GM19467 (cell line): Measurements from ENCODE around the gene THOC1.

ENCODE experiments used
- ATAC-seq: cut with Tn5 transposase; IDR thresholded peaks from one replicate; pipeline ENCODE4 v1.9.1; 2021; ENCODE audit warnings: mild to moderate bottlenecking, moderate library complexity; ENCODE audit not compliant: unreplicated experiment

THOC1 gene

DNA sequence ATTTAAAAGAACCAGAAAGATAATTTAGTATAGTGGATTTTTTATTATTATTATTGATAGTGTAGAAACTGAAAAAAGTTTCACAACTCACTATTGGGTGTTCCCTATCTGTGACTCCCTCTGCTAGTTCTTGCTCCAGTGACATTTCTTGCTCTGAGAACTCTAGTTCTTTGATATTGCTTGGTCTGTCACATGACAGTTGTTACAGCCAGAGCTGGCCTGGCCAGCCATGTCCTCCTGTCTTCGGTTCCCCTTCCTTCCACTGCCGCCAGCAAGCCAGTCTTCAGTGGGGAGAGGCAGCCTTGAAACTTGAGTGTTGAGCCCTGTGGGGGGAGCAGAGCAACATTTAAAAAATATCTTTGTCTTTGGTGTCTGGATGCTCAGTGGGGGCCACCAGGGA, 7.6 kb upstream of the THOC1 start:
- no peak for ATAC-seq

- ATAC-seq, result no peak
Measured at GRCh38 chr18:274313-274712, 6.5 kb upstream of the THOC1 start.

DNA sequence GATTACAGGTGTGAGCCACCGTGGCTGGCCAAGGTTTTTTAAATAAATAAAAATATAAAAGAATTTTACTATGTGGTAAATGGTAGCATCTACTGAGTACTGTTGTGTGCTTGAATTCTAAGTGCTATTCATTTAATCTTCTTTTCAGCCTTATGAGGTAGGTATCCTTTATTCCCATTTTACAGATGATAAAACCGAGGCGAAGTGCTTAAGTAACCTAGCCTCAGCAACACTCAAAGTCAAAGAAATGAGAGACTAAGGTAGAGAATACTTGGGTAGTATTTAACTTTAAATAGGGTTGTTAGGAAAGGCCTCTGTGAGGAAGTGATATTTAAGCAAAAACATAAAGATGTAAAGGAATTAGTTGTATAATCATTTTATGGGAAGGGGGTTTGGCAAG, 5.7 kb upstream of the THOC1 start:
- ATAC-seq, result no peak

DNA sequence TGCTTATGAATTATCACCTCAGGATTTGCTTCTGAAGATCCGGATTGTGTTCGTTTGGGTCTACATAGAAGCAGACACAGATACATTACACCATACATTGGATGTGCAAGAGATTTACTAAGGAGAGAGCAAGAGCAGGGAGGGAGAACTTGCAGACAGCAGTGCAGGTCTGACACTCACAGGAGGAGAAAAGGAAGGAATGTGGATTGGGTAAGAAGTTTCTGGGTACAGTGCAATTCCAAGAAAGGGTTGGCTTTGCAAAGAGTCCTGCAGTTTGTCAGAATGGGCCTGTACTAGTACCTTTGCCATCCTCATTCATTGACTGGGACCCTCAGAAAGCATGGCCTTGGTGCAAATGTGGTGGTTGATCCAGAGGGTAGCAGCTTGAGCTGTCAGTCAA, 4.8 kb upstream of the THOC1 start:
- no peak for ATAC-seq

- no peak for ATAC-seq
Measured at GRCh38 chr18:269480-270095, 1.7 kb upstream of the THOC1 start.

- ATAC-seq, result no peak
Measured at GRCh38 chr18:267380-267687, 513 bp downstream of the THOC1 start.

GRCh38 chr18:261398-262073, 6.3 kb downstream of the THOC1 start:
- no peak for ATAC-seq

DNA sequence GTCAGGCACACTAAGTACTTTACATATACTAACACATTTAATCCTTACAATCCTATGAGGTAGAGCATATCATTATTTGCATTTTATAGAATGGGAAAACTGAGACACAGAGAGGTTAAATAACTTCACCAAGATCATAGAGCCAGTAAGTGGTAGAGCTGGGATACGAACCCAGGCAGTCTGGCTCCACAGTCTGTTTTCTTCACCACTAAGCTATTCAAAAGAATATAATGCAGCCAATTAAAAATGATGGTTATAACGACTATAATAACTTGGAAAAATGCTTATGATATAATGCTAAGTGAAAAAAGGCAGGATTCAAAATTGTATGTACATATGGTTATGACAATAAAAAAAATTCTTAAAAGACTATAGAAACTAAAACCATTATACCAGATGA, 7.3 kb downstream of the THOC1 start:
- ATAC-seq, result no peak

DNA sequence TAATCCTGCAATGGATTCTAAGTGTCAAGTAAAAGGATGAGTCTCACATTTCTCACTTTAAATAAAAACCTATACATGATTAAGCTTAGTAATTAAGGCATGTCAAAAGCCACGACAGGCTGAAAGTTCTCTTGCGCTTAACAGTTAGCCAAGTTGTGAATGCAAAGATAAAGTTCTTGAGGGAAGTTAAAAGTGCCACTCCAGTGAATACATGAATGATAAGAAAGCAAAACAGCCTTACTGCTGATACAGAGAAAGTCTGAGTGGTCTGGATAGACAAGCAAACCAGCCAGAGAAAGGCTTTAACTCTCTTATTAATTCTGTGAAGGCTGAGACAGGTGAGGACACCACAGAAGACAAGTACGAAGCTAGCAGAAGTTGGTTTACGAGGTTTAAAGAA, 12.7 kb downstream of the THOC1 start:
- ATAC-seq, result no peak

DNA sequence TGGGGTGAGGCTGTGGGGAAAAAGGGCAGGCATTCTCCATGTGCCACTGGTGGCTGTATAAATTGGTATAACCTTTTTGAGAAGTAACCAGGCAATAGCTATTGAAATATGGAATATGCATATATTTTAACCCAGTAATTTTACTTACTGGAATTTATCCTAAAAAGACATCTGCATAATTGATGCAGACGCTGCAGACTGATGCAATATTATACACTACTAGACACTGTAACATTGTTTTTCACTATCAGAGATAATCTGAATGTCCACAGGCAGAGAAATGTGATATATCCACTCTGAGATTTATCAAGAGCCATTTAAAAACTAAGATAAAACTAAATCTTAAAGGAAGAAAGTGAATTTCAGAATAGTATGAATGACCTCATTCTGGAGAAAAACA, 14.7 kb downstream of the THOC1 start:
- no peak for ATAC-seq

DNA sequence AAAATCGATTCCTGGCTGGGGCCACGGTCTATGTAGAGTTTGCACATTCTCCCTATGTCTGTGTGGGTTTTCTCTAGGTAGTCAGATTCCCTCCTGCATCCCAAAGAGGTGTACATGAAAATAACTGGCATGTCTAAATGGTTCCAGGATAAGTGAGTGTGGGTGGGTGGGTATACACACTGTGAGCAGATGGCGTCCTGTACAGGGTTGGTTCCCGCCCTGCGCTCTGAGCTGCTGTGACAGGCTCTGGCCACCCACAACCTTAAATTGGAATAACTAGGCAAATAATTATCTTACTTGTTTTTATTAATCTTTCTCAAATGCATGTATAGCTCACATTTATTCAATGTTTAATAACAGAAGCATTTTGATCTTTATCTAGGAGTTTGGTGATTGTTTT, 16.3 kb downstream of the THOC1 start:
- no peak for ATAC-seq

- no peak for ATAC-seq
Measured at GRCh38 chr18:250685-251084, 17.2 kb downstream of the THOC1 start.

DNA sequence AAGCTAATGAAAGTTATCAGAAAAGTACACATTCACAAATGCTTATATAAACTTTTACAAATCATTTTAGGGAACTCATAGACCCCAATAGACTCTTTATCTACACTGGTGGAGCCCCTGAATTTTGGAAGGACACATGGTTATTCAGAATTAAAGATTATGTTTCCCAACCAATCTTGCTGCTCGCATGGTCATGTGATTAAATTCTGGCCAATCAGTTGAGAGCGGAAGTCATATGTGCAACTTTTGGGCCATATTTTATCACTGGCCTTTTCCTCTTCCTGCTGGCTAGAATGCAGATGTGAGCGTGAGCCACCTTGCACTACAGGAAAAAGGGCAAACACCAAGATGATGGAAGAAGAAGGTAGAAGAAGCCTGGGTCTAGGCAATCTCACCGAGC, 19.8 kb downstream of the THOC1 start:
- ATAC-seq, result no peak

DNA sequence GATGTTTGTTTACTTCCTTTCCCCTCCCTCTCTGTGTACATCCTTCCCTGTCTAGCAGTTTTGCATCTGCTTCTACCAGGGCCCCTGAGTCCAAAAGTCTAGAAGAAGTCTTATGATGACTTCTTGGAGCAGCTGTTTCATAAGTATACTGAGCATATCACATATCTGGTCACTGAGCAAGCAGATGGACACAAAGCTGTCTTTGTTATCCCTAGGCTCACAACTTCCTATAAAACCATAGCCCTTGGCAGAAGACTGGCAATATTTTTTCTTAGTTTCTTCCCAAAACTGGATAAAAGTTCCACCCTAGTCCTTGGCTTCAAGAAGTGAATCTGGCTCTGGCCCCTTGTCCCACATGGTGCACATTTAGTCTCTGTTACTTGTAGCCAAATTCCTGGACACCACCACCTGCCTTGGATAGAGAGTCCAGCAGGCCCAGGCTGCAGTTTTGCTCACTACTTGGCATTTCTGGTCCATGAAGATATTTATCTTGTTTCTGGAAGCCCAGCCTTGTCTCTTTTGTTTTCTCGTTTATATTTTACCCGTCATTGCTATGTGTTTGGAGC, 22.5 kb downstream of the THOC1 start:
- no peak for ATAC-seq

- ATAC-seq, result no peak
Measured at GRCh38 chr18:240175-240574, 27.7 kb downstream of the THOC1 start.

- ATAC-seq, result no peak
Measured at GRCh38 chr18:231563-231962, 36.3 kb downstream of the THOC1 start.

DNA sequence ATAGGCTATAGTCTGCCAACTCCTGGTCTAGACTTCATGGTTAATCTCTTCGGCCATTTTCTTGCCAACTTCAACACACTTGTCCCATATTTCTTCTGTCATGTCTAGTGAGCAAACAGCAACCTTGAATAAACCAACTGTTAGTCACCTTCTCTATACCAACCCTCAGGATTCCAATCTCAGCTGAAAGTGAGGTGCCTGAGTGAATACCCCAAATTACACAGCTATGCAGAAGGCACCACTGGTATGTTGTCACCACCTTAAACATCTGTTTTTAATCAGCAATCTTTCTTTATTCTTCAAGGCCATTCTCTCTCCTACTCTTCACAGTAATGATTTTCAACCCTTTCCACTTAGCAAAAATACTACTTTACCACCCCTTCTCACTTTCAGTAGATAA, 39.3 kb downstream of the THOC1 start:
- no peak for ATAC-seq

DNA sequence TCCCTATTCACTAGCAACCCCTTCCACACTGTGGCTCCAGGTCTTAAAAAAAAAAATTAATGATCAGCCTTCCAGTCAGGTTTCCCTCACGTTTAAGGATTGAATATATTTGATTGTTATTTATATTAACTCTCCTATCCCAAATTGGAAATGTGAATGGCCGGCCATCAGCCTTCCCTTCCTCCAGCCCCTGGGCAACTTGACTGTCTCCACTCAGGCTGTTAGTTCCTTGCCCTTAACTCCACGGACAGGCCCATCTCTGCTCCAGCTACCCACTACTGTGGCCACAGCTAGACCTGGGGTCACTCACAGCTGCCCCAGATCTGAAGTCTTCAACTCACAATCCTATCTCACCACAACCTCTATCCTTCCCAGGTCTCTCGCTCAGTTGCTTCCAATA, 39.9 kb downstream of the THOC1 start:
- no peak for ATAC-seq

DNA sequence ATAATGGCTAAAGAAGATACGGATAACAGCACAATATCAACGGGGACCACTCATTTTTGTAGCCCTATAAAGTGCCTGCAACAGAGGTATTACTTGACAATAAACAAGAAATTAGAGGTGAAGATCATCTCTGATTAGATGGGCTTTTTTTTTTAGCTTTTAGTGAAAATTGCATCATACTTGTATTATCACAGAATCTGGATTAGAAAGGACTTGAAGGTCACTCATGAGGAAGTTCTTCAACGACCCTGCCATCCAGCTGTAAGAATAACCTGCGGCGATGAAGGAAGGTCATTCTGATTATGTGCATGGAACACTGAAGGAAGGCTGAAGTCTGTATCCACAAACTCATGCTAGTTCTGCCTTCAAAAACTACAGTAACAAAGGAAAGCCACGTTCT, 40.5 kb downstream of the THOC1 start:
- ATAC-seq, result no peak

DNA sequence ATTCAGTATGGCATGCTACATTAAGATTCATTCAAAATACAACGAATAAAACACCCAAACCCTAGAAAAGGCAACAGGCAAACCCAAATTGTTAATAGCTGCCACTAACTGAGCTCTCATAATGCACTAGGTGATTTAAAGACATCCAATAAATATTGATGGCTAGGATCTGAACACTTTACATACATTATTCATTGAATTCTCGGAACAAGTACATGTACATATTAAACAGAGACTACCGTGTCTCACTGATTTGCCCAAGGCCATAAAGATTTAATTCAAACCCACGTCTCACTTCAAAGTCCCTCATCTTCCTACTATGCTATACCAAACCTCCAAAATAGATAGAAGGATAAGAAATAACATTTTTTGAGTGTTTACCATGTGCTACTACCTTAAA, 42.1 kb downstream of the THOC1 start:
- no peak for ATAC-seq

- ATAC-seq, result no peak
Measured at GRCh38 chr18:220708-221107, 47.1 kb downstream of the THOC1 start.

DNA sequence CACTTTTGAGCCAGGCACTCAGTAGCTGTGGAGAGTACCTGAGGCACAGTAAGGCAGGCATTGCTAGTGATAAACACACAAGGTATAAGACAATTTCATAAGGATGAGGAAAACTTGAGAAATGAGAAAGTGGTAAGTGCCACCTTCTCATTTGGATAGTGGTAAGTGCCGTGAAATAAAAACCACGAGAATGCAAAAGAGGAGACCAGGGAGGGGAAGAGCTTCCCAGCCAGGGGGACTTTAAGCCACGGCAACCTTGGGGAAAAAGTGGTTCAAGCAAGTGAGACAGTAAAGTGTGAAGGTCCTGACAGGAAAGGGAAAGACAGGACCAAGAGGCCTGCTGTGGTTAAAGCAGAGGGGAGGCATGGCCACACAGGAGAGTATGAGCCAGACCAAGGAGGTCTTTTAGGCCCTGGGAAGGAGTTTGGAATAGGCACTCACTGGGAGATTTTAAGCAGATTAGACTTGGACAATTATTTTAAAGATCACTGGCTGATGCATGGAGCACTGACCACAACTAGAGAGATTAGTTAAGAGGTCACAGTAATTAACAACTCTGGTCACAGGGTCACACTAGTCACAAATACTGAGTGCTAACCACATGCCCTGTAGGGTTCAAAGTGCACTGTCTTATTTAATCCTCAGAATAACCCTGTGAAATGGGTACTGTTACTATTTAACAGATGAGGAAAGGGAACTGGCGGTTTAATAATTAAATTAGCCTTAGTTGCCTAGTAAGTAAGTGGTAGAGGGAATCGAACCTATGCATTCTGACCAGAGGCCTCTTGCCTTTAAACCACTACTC, 50.1 kb downstream of the THOC1 start:
- no peak for ATAC-seq
